Endothelial cell of umbilical vein (primary cell): ENCODE measurements around the gene ACE. TPM values are rescaled to one million over a fixed set of nuclear protein-coding genes. Genes with fewer than 3 reads are reported as not detected.

ENCODE experiments used
- BruUV-seq: library from RNA; stranded (reverse); fragments of 400-500 nt; replicated peaks from 2 replicates; lab custom pipeline; 2021; lab: Mats Ljungman, UMichigan
- CTCF ChIA-PET: fragments of 300-600, 350-600 bp; sonication (Branson Sonifier 250); formaldehyde crosslinking; loops from one replicate; lab custom pipeline; 2021; ENCODE audit warnings: antibody characterized with exemption, inconsistent platforms; lab: Charles Lee
- POLR2A ChIA-PET: fragments of 300-600, 350-600 bp; sonication (Branson Sonifier 250); formaldehyde crosslinking; loops from one replicate; lab custom pipeline; 2021; ENCODE audit warnings: antibody characterized with exemption, inconsistent platforms; lab: Charles Lee
- DNase-seq: peaks from one replicate; pipeline ENCODE4 v3.0.0-alpha.2; 2011; ENCODE audit warnings: low read depth, low spot score
- FAIRE-seq: peaks from 2 replicates; lab custom pipeline; 2011; peaks lifted over from hg19 to GRCh38; lab: Jason Lieb, UNC
- H2AFZ ChIP-seq: 2 replicates; pipeline ENCODE4 v1.6.0; 2012; ENCODE audit warnings: low read depth, low read length, control low read depth, inconsistent platforms
- H3K27ac ChIP-seq: 2 replicates; pipeline ENCODE4 v1.5.1; 2011; ENCODE audit warnings: low read depth, mild to moderate bottlenecking, control low read depth, low read length, moderate library complexity; ENCODE audit not compliant: insufficient read depth
- H3K27me3 ChIP-seq, 2 experiments: 2 replicates each; pipeline versions ENCODE4 v1.6.0 to v1.6.1; 2011; ENCODE audit warnings: low read length in 2 of 2, mixed read lengths in 1 of 2; ENCODE audit not compliant: control insufficient read depth in 2 of 2, insufficient read depth in 2 of 2
- H3K36me3 ChIP-seq, 2 experiments: 2 replicates in 1 of 2; 3 replicates in 1 of 2; pipeline ENCODE4 v1.5.1; 2011; ENCODE audit warnings: low read length in 2 of 2, mild to moderate bottlenecking in 1 of 2, moderate library complexity in 1 of 2; ENCODE audit not compliant: control insufficient read depth in 2 of 2, insufficient read depth in 2 of 2; ENCODE audit errors: extremely low read depth in 1 of 2
- H3K4me1 ChIP-seq: 3 replicates; pipeline ENCODE4 v1.5.1; 2011; ENCODE audit warnings: mild to moderate bottlenecking, low read length; ENCODE audit not compliant: control insufficient read depth, insufficient read depth; ENCODE audit errors: extremely low read depth
- H3K4me2 ChIP-seq: 2 replicates; pipeline ENCODE4 v1.6.1; 2011; ENCODE audit warnings: low read length, control low read depth, mixed read lengths; ENCODE audit not compliant: insufficient read depth
- H3K4me3 ChIP-seq, 3 experiments: fragments of 200-600 bp in 1 of 3; sonication (generic), shearing (Covaris generic) in 1 of 3; replicated peaks in 1 of 3; 2 replicates each; pipeline ENCODE4 v1.5.1; 2011 to 2016; ENCODE audit warnings: control low read depth in 3 of 3, low read length in 3 of 3, mild to moderate bottlenecking in 2 of 3, inconsistent platforms in 1 of 3, low read depth in 1 of 3, moderate library complexity in 1 of 3; ENCODE audit not compliant: insufficient read depth in 1 of 3
- H3K79me2 ChIP-seq: 2 replicates; pipeline ENCODE4 v1.6.0; 2012; ENCODE audit warnings: low read length, inconsistent platforms; ENCODE audit not compliant: control insufficient read depth, insufficient read depth
- H3K9ac ChIP-seq: replicated peaks from 2 replicates; pipeline ENCODE3; 2011; ENCODE audit warnings: low read length, control low read depth; ENCODE audit not compliant: insufficient read depth; ENCODE audit errors: extremely low read depth
- H3K9me1 ChIP-seq: replicated peaks from 3 replicates; pipeline ENCODE4 v1.6.0; 2011; ENCODE audit warnings: mild to moderate bottlenecking, low read length; ENCODE audit not compliant: control insufficient read depth, insufficient read depth; ENCODE audit errors: extremely low read depth
- H3K9me3 ChIP-seq: replicated peaks from 2 replicates; pipeline ENCODE4 v1.5.1; 2012; ENCODE audit warnings: low read length, inconsistent platforms; ENCODE audit not compliant: control insufficient read depth, insufficient read depth
- H4K20me1 ChIP-seq: replicated peaks from 2 replicates; pipeline ENCODE3; 2011; ENCODE audit warnings: mild to moderate bottlenecking, low read length; ENCODE audit not compliant: control insufficient read depth, insufficient read depth; ENCODE audit errors: extremely low read depth
- FOS ChIP-seq: IDR thresholded peaks from 2 replicates; pipeline ENCODE4 v1.6.1; 2011; ENCODE audit warnings: mild to moderate bottlenecking, low read length, moderate library complexity, borderline replicate concordance; ENCODE audit not compliant: insufficient read depth
- GATA2 ChIP-seq: IDR thresholded peaks from 2 replicates; pipeline ENCODE4 v1.7.0; 2011; ENCODE audit warnings: low read depth, mild to moderate bottlenecking, moderate library complexity, mixed read lengths, low read length; ENCODE audit not compliant: insufficient read length, insufficient read depth
- JUN ChIP-seq: IDR thresholded peaks from 2 replicates; pipeline ENCODE4 v1.6.1; 2011; ENCODE audit warnings: borderline replicate concordance, low read depth; ENCODE audit not compliant: insufficient read length, insufficient read depth
- MYC ChIP-seq: IDR thresholded peaks from one replicate; pipeline ENCODE4 v1.6.1; 2011; ENCODE audit warnings: mild to moderate bottlenecking, low read depth, low read length
- POLR2AphosphoS5 ChIP-seq: IDR thresholded peaks from 2 replicates; pipeline ENCODE4 v1.6.1; 2012; ENCODE audit warnings: low read depth, mild to moderate bottlenecking, control low read depth, low read length, moderate library complexity; ENCODE audit not compliant: insufficient read depth
- dilution Hi-C: fragments of 300-500 bp; cut with MboI; formaldehyde crosslinking; loops from one replicate; pipeline ENCODE4 v1.15.0; 2019; ENCODE audit warnings: low sequenced_read_pairs; ENCODE audit not compliant: extremely low pct_ligation_motif_present
- intact Hi-C: fragments of 100-400 bp; cut with micrococcal nuclease; formaldehyde crosslinking; loops from one replicate; pipeline ENCODE4 v1.10.0; 2022
- polyA plus RNA-seq, 4 experiments: library from polyadenylated mRNA; depleted of rRNA in 3 of 4; stranded (reverse) in 3 of 4; unstranded in 1 of 4; fragments of >200 nt; gene quantifications; 2 replicates each; pipeline versions ENCODE4 v1.2.1 to v1.2.3, GENCODE V29; 2011 to 2012; ENCODE audit warnings: missing spikeins in 1 of 4
- total RNA-seq: library from RNA; stranded (reverse); gene quantifications from 2 replicates; pipeline ENCODE4 v1.2.3, GENCODE V29; 2021
- TF ChIP-seq, protein P1 (sequence below): IDR thresholded peaks from 2 replicates; pipeline ENCODE4 v1.6.1; 2011; ENCODE audit not compliant: insufficient read depth, insufficient read length

Gene ACE
- total and polyA plus RNA-seq, 2 donors (not counting 3 experiments of a cell fraction or from before 2014, with no cell fraction given): 63.4 to 207 TPM

- FAIRE-seq (peak; percentile 92), DNase-seq (peak; percentile 96)
- no peak overlapping the region for H3K9ac ChIP-seq
- H4K20me1 ChIP-seq: no peaks in the 10 kb centered on the region
- H3K4me1 ChIP-seq: peaks cover 31% of the 10 kb centered on the region
- no peaks in the 10 kb centered on the region for H3K36me3 ChIP-seq
- no peak overlapping the region for H3K4me3 ChIP-seq
- H3K79me2 ChIP-seq: no peaks in the 10 kb centered on the region
- H3K9me3 ChIP-seq: no peaks in the 10 kb centered on the region
- CTCF ChIA-PET: interaction anchor here (1.0 to 11.1 kb wide), 3 partner anchors 29 to 67 kb away, joined by 4 to 540 read pairs (median 134); partner anchors contain the start of gene CYB561
- intact Hi-C loops (loop anchor here (1.0 to 2.0 kb wide), 2 partner anchors 13 to 24 kb away; no protein-coding TSS in a partner anchor), dilution Hi-C loops (no loop called here)
- H3K4me2 ChIP-seq: peak overlapping the region; percentile 34
- no peaks in the 10 kb centered on the region for H3K27me3 ChIP-seq
- POLR2A ChIA-PET: interaction anchor here (2.0 kb wide), 1 partner anchor 27 kb away, joined by 7 read pairs; the partner anchor contains the start of gene CYB561
- H3K27ac ChIP-seq: peak overlapping the region; percentile 68
- BruUV-seq: no TSS peak
- TF ChIP-seq GATA2 (peak; percentile 56), JUN (peak; percentile 36), MYC (no peak), POLR2AphosphoS5 (no peak), FOS (no peak)
- TF ChIP-seq, protein P1, sequence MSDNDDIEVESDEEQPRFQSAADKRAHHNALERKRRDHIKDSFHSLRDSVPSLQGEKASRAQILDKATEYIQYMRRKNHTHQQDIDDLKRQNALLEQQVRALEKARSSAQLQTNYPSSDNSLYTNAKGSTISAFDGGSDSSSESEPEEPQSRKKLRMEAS: no peak
- no peaks in the 10 kb centered on the region for H3K9me1 ChIP-seq
- H2AFZ ChIP-seq: no peak overlapping the region
Observed at GRCh38 chr17:63474174-63474573, 2.7 kb upstream of the ACE start.
